ENCODE measurements around the gene TWF2. TPM values are rescaled to one million over a fixed set of nuclear protein-coding genes. Genes with fewer than 3 reads are reported as not detected.

TWF2 gene
- total and polyA plus RNA-seq, 2 experiments from 2014 or later, result 42.3 to 53.0 TPM

- TF ChIP-seq CTCF (IDR thresholded peaks at IDR 0.05; ENCODE audit: low read depth, low read length), result no peak
- peaks cover 84% of the 10 kb centered on the region for H3K36me3 ChIP-seq
- H3K27me3 ChIP-seq, result no peaks in the 10 kb centered on the region
- H3K27ac ChIP-seq, result no peak overlapping the region
- no peak overlapping the region for H3K4me3 ChIP-seq
- H3K9me3 ChIP-seq (ENCODE audit: low read depth), result no peaks in the 10 kb centered on the region
- no peak for DNase-seq (ENCODE audit: low read depth in 1 of 2, low spot score in 1 of 2)
- no peaks in the 10 kb centered on the region for H3K4me1 ChIP-seq (ENCODE audit: low read depth)
Observed at GRCh38 chr3:52256622-52257021, 17.7 kb upstream of the TWF2 start.

- no peak for TF ChIP-seq CTCF (IDR thresholded peaks at IDR 0.05; ENCODE audit: low read depth, low read length)
- no peak for DNase-seq (ENCODE audit: low read depth in 1 of 2, low spot score in 1 of 2)
- Histone ChIP-seq H3K4me3 (no peak overlapping the region), H3K36me3 (peaks cover 82% of the 10 kb centered on the region), H3K27me3 (no peaks in the 10 kb centered on the region), H3K27ac (no peak overlapping the region), H3K9me3 (ENCODE audit: low read depth) (no peaks in the 10 kb centered on the region), H3K4me1 (ENCODE audit: low read depth) (no peaks in the 10 kb centered on the region)
Observed at GRCh38 chr3:52256159-52256558, 17.2 kb upstream of the TWF2 start.

GRCh38 chr3:52254608-52255007 lies 15.7 kb upstream of the TWF2 start:
- DNase-seq (ENCODE audit: low read depth in 1 of 2, low spot score in 1 of 2), result no peak
- Histone ChIP-seq H3K9me3 (ENCODE audit: low read depth) (no peaks in the 10 kb centered on the region), H3K27ac (no peak overlapping the region), H3K36me3 (peaks cover 67% of the 10 kb centered on the region), H3K4me3 (no peak overlapping the region), H3K4me1 (ENCODE audit: low read depth) (no peaks in the 10 kb centered on the region), H3K27me3 (no peaks in the 10 kb centered on the region)
- TF ChIP-seq CTCF (IDR thresholded peaks at IDR 0.05; ENCODE audit: low read depth, low read length), result no peak

- peak in 1 of 2 donors; percentile 38 for DNase-seq (ENCODE audit: low read depth in 1 of 2, low spot score in 1 of 2)
- Histone ChIP-seq H3K4me3 (no peak overlapping the region), H3K27me3 (no peaks in the 10 kb centered on the region), H3K36me3 (peaks cover 57% of the 10 kb centered on the region), H3K27ac (peak overlapping the region; percentile 23), H3K4me1 (ENCODE audit: low read depth) (no peaks in the 10 kb centered on the region), H3K9me3 (ENCODE audit: low read depth) (no peaks in the 10 kb centered on the region)
- TF ChIP-seq CTCF (IDR thresholded peaks at IDR 0.05; ENCODE audit: low read depth, low read length), result no peak
Observed at GRCh38 chr3:52253314-52254304, 14.7 kb upstream of the TWF2 start.

- Histone ChIP-seq H3K4me1 (ENCODE audit: low read depth) (no peaks in the 10 kb centered on the region), H3K27me3 (no peaks in the 10 kb centered on the region), H3K9me3 (ENCODE audit: low read depth) (no peaks in the 10 kb centered on the region), H3K36me3 (peaks cover 22% of the 10 kb centered on the region), H3K27ac (no peak overlapping the region), H3K4me3 (no peak overlapping the region)
- no peak for DNase-seq (ENCODE audit: low read depth in 1 of 2, low spot score in 1 of 2)
- no peak for TF ChIP-seq CTCF (IDR thresholded peaks at IDR 0.05; ENCODE audit: low read depth, low read length)
Observed at GRCh38 chr3:52250122-52250521, 11.2 kb upstream of the TWF2 start.

Measured in cardiac muscle cell (in vitro differentiated cells and primary cell).